Transverse colon (tissue), 4 donors: ENCODE results near the gene CALHM3.

Experiments
- POLR2AphosphoS5 ChIP-seq, 3 donors: sonication (generic); formaldehyde crosslinking; IDR thresholded peaks; one replicate each; pipeline ENCODE4 v1.6.1; 2016; ENCODE audit warnings: antibody characterized with exemption in 3 of 3
- TF ChIP-seq, protein P1 (sequence below), 5 experiments: fragments of 200-600 bp in 3 of 5; fragments of 450-650 bp in 2 of 5; sonication (generic) in 3 of 5; IDR thresholded peaks; 1 replicate in 2 of 5; 2 replicates in 3 of 5; pipeline ENCODE4 v1.5.1; 2016 to 2017; ENCODE audit warnings: antibody characterized with exemption in 5 of 5, inconsistent platforms in 3 of 5, mild to moderate bottlenecking in 2 of 5, moderate library complexity in 1 of 5

DNA sequence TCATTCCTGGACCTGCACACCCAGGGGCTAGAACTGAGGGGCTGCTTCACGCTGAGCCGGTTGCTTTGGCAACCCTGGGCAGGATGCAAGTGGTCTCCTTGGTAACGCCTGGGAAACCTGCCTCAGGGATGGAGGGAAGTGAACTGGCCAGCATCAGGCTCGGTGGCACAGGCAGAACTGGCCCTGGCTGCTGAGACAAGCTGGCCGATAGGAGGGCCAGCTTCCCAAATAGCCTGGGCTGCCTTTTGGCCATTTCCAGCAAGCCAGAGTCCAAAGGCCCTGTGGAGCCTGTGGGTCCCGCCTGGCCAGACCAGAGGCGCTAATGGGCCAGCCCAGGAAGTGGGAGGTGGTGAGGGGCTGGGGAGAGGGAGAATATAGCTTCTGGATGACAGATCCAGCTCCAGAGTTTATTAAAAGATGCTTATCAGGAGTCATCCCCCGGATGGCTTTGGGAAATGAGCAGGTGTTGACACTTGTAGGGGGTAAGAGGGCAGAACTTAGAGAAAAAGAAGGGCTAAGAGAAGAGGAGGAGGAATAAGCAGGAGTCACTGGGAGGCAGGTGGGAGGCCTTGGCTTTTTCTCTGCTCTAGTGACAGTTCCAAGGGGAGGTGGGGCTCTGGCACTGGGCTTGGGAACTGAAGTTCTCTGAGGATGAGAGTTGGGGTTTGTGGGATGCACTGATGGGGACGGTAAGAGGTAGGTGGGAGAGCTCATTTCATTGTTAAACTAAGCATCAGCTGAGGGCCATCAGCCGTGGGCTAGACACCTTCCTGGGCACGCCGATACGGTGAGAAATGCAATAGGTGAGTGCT is 24.0 kb upstream of the CALHM3 start:
- TF ChIP-seq, protein P1, sequence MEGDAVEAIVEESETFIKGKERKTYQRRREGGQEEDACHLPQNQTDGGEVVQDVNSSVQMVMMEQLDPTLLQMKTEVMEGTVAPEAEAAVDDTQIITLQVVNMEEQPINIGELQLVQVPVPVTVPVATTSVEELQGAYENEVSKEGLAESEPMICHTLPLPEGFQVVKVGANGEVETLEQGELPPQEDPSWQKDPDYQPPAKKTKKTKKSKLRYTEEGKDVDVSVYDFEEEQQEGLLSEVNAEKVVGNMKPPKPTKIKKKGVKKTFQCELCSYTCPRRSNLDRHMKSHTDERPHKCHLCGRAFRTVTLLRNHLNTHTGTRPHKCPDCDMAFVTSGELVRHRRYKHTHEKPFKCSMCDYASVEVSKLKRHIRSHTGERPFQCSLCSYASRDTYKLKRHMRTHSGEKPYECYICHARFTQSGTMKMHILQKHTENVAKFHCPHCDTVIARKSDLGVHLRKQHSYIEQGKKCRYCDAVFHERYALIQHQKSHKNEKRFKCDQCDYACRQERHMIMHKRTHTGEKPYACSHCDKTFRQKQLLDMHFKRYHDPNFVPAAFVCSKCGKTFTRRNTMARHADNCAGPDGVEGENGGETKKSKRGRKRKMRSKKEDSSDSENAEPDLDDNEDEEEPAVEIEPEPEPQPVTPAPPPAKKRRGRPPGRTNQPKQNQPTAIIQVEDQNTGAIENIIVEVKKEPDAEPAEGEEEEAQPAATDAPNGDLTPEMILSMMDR (IDR thresholded peaks at IDR 0.05): no peak
- no peak for TF ChIP-seq POLR2AphosphoS5 (IDR thresholded peaks at IDR 0.05)
